K562 treated with DMSO at 1 percent for 24 hours (cell line): ENCODE measurements around the gene ZBTB4. TPM values are rescaled to one million over a fixed set of nuclear protein-coding genes. Genes with fewer than 3 reads are reported as not detected.

Source experiments
- total RNA-seq: library from RNA; unstranded; fragments of 300-600 nt; gene quantifications from 2 replicates; pipeline ENCODE4 v1.2.3, GENCODE V29; 2022; ENCODE audit warnings: low read depth; ENCODE audit not compliant: insufficient read depth

Gene ZBTB4
- 5.5 and 5.6 TPM in 2 replicates for total RNA-seq

GRCh38 chr17:7479213-7480088 is at the start of gene ZBTB4:
Gene ZBTB4, minus strand, starts transcription at chr17:7479631. Its CDS starts 12,830 bp downstream, at chr17:7466801.

GRCh38 chr17:7484067-7484918 is 4.9 kb upstream of the ZBTB4 start, which contains the start of gene POLR2A:
Gene POLR2A, plus strand, starts transcription at chr17:7484366.

GRCh38 chr17:7481275-7481674 is 1.8 kb upstream of the ZBTB4 start, which contains the start of gene SLC35G6:
Gene SLC35G6, plus strand, starts transcription at chr17:7481446. Its CDS starts 71 bp downstream, at chr17:7481517.

GRCh38 chr17:7444682-7445618 is 34.5 kb downstream of the ZBTB4 start, which contains the start of gene CHRNB1:
Gene CHRNB1, plus strand, starts transcription at chr17:7445061. Its CDS starts 67 bp downstream, at chr17:7445128.

GRCh38 chr17:7439462-7440112 is 39.8 kb downstream of the ZBTB4 start, which contains the start of gene FGF11:
Gene FGF11, plus strand, starts transcription at chr17:7439512. Its CDS starts 109 bp downstream, at chr17:7439621.

GRCh38 chr17:7428557-7428956 is 50.9 kb downstream of the ZBTB4 start, which contains the start of gene SPEM3:
Gene SPEM3, plus strand, starts transcription at chr17:7428857. Its CDS starts 46 bp downstream, at chr17:7428903.

GRCh38 chr17:7425316-7425715 is 54.1 kb downstream of the ZBTB4 start, which contains the start of gene SPEM2:
Gene SPEM2, plus strand, starts transcription at chr17:7425616. Its CDS starts 73 bp downstream, at chr17:7425689.

GRCh38 chr17:7419819-7420610 is 59.4 kb downstream of the ZBTB4 start, which contains the start of gene SPEM1:
Gene SPEM1, plus strand, starts transcription at chr17:7420324. Its CDS starts 61 bp downstream, at chr17:7420385.

Other genes starting within 250 kb of the ZBTB4 start
- gene DVL2, start 245.1 kb downstream of the ZBTB4 start, total RNA-seq: 55.4 and 59.5 TPM in 2 replicates
- gene PHF23, start 240.2 kb downstream of the ZBTB4 start, total RNA-seq: 26.9 and 30.4 TPM in 2 replicates
- 267 and 288 TPM in 2 replicates for gene GABARAP, start 237.2 kb downstream of the ZBTB4 start, total RNA-seq
- gene CTDNEP1, start 227.9 kb downstream of the ZBTB4 start, total RNA-seq: 70.4 and 74.9 TPM in 2 replicates
- 54.3 and 56.3 TPM in 2 replicates for gene ELP5, start 227.4 kb downstream of the ZBTB4 start, total RNA-seq
- gene CLDN7, start 217.2 kb downstream of the ZBTB4 start, total RNA-seq: 19.6 and 20.2 TPM in 2 replicates
- gene SLC2A4, start 197.9 kb downstream of the ZBTB4 start, total RNA-seq: 0.39 and 0.63 TPM in 2 replicates
- gene YBX2, start 185.0 kb downstream of the ZBTB4 start, total RNA-seq: not detected in 2 replicates
- 333 and 343 TPM in 2 replicates for gene EIF5A, start 172.0 kb downstream of the ZBTB4 start, total RNA-seq
- 64.3 and 71.2 TPM in 2 replicates for gene GPS2, start 164.3 kb downstream of the ZBTB4 start, total RNA-seq
- gene NEURL4, start 150.3 kb downstream of the ZBTB4 start, total RNA-seq: 15.7 and 18.8 TPM in 2 replicates
- gene ACAP1, start 143.1 kb downstream of the ZBTB4 start, total RNA-seq: 2.6 and 6.1 TPM in 2 replicates
- 7.3 and 8.6 TPM in 2 replicates for gene KCTD11, start 127.5 kb downstream of the ZBTB4 start, total RNA-seq
- not detected in 2 replicates for gene TMEM95, start 124.5 kb downstream of the ZBTB4 start, total RNA-seq
- 7.3 and 8.8 TPM in 2 replicates for gene TNK1, start 98.5 kb downstream of the ZBTB4 start, total RNA-seq
- 11.9 and 13.9 TPM in 2 replicates for gene PLSCR3, start 85.1 kb downstream of the ZBTB4 start, total RNA-seq
- 67.8 and 69.3 TPM in 2 replicates for gene TMEM256, start 75.5 kb downstream of the ZBTB4 start, total RNA-seq
- 14.2 and 14.9 TPM in 2 replicates for gene NLGN2, start 71.8 kb downstream of the ZBTB4 start, total RNA-seq
- gene SPEM1, start 59.3 kb downstream of the ZBTB4 start, total RNA-seq: not detected in 2 replicates
- gene SPEM2, start 54.0 kb downstream of the ZBTB4 start, total RNA-seq: not detected in 2 replicates
- not detected in 2 replicates for gene SPEM3, start 50.8 kb downstream of the ZBTB4 start, total RNA-seq
- gene TMEM102, start 44.2 kb downstream of the ZBTB4 start, total RNA-seq: 14.7 and 16.9 TPM in 2 replicates
- 6.3 and 7.5 TPM in 2 replicates for gene FGF11, start 40.1 kb downstream of the ZBTB4 start, total RNA-seq
- 12.6 and 14.0 TPM in 2 replicates for gene CHRNB1, start 34.6 kb downstream of the ZBTB4 start, total RNA-seq
- gene SLC35G6, start 1.8 kb upstream of the ZBTB4 start, total RNA-seq: not detected in 2 replicates
- 81.8 and 97.0 TPM in 2 replicates for gene POLR2A, start 4.7 kb upstream of the ZBTB4 start, total RNA-seq
- gene TNFSF12, start 69.4 kb upstream of the ZBTB4 start, total RNA-seq: 0.58 and 1.4 TPM in 2 replicates
- 1.5 and 2.0 TPM in 2 replicates for gene TNFSF13, start 79.1 kb upstream of the ZBTB4 start, total RNA-seq
- gene SENP3, start 82.3 kb upstream of the ZBTB4 start, total RNA-seq: 42.9 and 47.5 TPM in 2 replicates
- 31.3 and 38.5 TPM in 2 replicates for gene CD68, start 100.0 kb upstream of the ZBTB4 start, total RNA-seq
- 81.0 and 84.2 TPM in 2 replicates for gene MPDU1, start 104.2 kb upstream of the ZBTB4 start, total RNA-seq
- 3.9 and 4.4 TPM in 2 replicates for gene SOX15, start 110.5 kb upstream of the ZBTB4 start, total RNA-seq
- 71.8 and 73.7 TPM in 2 replicates for gene FXR2, start 135.3 kb upstream of the ZBTB4 start, total RNA-seq
- gene SAT2, start 148.2 kb upstream of the ZBTB4 start, total RNA-seq: 62.8 TPM in 2 replicates
- 0.68 and 0.93 TPM in 2 replicates for gene SHBG, start 150.5 kb upstream of the ZBTB4 start, total RNA-seq
- 4.5 and 5.6 TPM in 2 replicates for gene ATP1B2, start 171.3 kb upstream of the ZBTB4 start, total RNA-seq
- gene TP53, start 207.9 kb upstream of the ZBTB4 start, total RNA-seq: 4.8 and 6.3 TPM in 2 replicates
- 47.2 and 47.5 TPM in 2 replicates for gene WRAP53, start 208.8 kb upstream of the ZBTB4 start, total RNA-seq
- gene EFNB3, start 225.6 kb upstream of the ZBTB4 start, total RNA-seq: 0.10 TPM in 1 of 2 replicates, not detected in the other
- gene DNAH2, start 238.1 kb upstream of the ZBTB4 start, total RNA-seq: not detected in 2 replicates